Muscle of leg (tissue), 11 donors: ENCODE data around the gene HCN3. TPM values are rescaled to one million over a fixed set of nuclear protein-coding genes. Genes with fewer than 3 reads are reported as not detected.
"Not testable (repeated sequence)": the region's sequence is repeated elsewhere in the genome, so short reads cannot be mapped to it uniquely, and the experiment has no call there.

Source experiments
- DNase-seq: peaks from one replicate; pipeline ENCODE4 v3.0.0; 2013
- H3K27ac ChIP-seq: one replicate; pipeline ENCODE4 v1.5.1; 2013; ENCODE audit warnings: mild to moderate bottlenecking, low read length, control low read depth
- H3K27me3 ChIP-seq: one replicate; pipeline ENCODE4 v1.6.1; 2013; ENCODE audit warnings: low read length; ENCODE audit not compliant: control insufficient read depth, insufficient read depth
- H3K36me3 ChIP-seq: one replicate; pipeline ENCODE4 v1.6.1; 2013; ENCODE audit warnings: low read length; ENCODE audit not compliant: control insufficient read depth, insufficient read depth
- H3K4me1 ChIP-seq: one replicate; pipeline ENCODE4 v1.6.1; 2013; ENCODE audit warnings: low read length; ENCODE audit not compliant: control insufficient read depth, insufficient read depth
- H3K4me3 ChIP-seq: one replicate; pipeline ENCODE4 v1.5.1; 2013; ENCODE audit warnings: low read length, control low read depth
- H3K9me3 ChIP-seq: replicated peaks from 2 replicates; pipeline ENCODE4 v1.6.1; 2013; ENCODE audit warnings: low read depth, low read length; ENCODE audit not compliant: control insufficient read depth
- WGBS: methylation state at CpG from one replicate; pipeline ENCODE4 v1.1.5; 2013; ENCODE audit warnings: missing lambda C conversion rate; ENCODE audit not compliant: insufficient coverage; 5-methylcytosine and 5-hydroxymethylcytosine counted together
- polyA plus RNA-seq, 8 donors: library from polyadenylated mRNA; unstranded; fragments of 120-200 nt; gene quantifications; one replicate each; pipeline versions ENCODE4 v1.2.1 to v1.2.3, GENCODE V29; 2013; ENCODE audit warnings: inconsistent platforms in 1 of 8, low replicate concordance in 1 of 8; ENCODE audit not compliant: insufficient read length in 8 of 8, insufficient read depth in 1 of 8
- total RNA-seq: library from RNA; stranded (reverse); fragments of 120-200 nt; gene quantifications from one replicate; pipeline ENCODE4 v1.2.4, GENCODE V29; 2013

Gene HCN3
- total and polyA plus RNA-seq, 9 donors = 1.6 to 6.7 (median 3.9) TPM

- DNase-seq = no peak
- H3K27ac ChIP-seq = no peak overlapping the region
- H3K4me1 ChIP-seq = peaks cover 13% of the 10 kb centered on the region
- H3K4me3 ChIP-seq = no peak overlapping the region
- WGBS = 87% methylated on average over 10 of the region's 29 CpGs
- no peaks in the 10 kb centered on the region for H3K9me3 ChIP-seq
- peaks cover 3% of the 10 kb centered on the region for H3K27me3 ChIP-seq
- H3K36me3 ChIP-seq = peaks cover 7% of the 10 kb centered on the region
Measured at GRCh38 chr1:155282488-155283091, 5.3 kb downstream of the HCN3 start.

GRCh38 chr1:155284476-155284875 is 7.2 kb downstream of the HCN3 start:
- 86% methylated on average over 12 of the region's 12 CpGs for WGBS
- peaks cover 11% of the 10 kb centered on the region for H3K36me3 ChIP-seq
- no peaks in the 10 kb centered on the region for H3K27me3 ChIP-seq
- DNase-seq = no peak
- no peak overlapping the region for H3K27ac ChIP-seq
- H3K9me3 ChIP-seq = no peaks in the 10 kb centered on the region
- no peak overlapping the region for H3K4me3 ChIP-seq
- no peaks in the 10 kb centered on the region for H3K4me1 ChIP-seq

DNA sequence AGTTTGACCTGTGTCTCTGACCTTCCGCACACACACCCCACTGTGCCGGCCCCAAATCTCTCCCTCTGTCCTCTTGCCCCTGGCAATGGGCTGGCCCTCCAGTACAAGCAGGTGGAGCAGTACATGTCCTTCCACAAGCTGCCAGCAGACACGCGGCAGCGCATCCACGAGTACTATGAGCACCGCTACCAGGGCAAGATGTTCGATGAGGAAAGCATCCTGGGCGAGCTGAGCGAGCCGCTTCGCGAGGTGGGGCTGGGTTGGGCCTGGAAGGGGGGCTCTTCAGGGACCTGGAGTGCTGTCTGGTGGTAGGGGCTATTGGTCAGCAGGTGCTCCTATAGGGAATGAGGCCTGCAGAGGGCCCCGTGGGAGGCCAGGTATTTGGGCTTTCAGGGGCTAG is 7.8 kb downstream of the HCN3 start:
- WGBS = 90% methylated on average over 14 of the region's 14 CpGs
- no peak overlapping the region for H3K27ac ChIP-seq
- H3K36me3 ChIP-seq = peaks cover 11% of the 10 kb centered on the region
- no peak for DNase-seq
- no peaks in the 10 kb centered on the region for H3K9me3 ChIP-seq
- no peaks in the 10 kb centered on the region for H3K27me3 ChIP-seq
- no peaks in the 10 kb centered on the region for H3K4me1 ChIP-seq
- no peak overlapping the region for H3K4me3 ChIP-seq

DNA sequence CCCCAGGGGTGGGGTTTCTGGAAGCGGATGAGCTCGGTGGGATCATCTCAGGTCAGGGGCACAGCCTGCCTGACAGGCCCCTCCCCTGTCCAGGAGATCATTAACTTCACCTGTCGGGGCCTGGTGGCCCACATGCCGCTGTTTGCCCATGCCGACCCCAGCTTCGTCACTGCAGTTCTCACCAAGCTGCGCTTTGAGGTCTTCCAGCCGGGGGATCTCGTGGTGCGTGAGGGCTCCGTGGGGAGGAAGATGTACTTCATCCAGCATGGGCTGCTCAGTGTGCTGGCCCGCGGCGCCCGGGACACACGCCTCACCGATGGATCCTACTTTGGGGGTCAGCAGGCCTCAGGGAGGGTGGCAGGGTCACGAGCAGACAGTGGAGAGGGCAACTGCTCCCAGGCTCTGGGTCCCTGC is 8.4 kb downstream of the HCN3 start:
- Histone ChIP-seq H3K27ac (no peak overlapping the region), H3K4me1 (no peaks in the 10 kb centered on the region), H3K36me3 (peaks cover 11% of the 10 kb centered on the region), H3K4me3 (no peak overlapping the region), H3K9me3 (no peaks in the 10 kb centered on the region), H3K27me3 (no peaks in the 10 kb centered on the region)
- no peak for DNase-seq
- WGBS = 92% methylated on average over 17 of the region's 18 CpGs

GRCh38 chr1:155286544-155286943 is 9.3 kb downstream of the HCN3 start:
- H3K27ac ChIP-seq = no peak overlapping the region
- no peak for DNase-seq
- no peaks in the 10 kb centered on the region for H3K4me1 ChIP-seq
- H3K4me3 ChIP-seq = no peak overlapping the region
- H3K27me3 ChIP-seq = no peaks in the 10 kb centered on the region
- WGBS = 86% methylated on average over 2 of the region's 2 CpGs
- no peaks in the 10 kb centered on the region for H3K9me3 ChIP-seq
- H3K36me3 ChIP-seq = peaks cover 11% of the 10 kb centered on the region

DNA sequence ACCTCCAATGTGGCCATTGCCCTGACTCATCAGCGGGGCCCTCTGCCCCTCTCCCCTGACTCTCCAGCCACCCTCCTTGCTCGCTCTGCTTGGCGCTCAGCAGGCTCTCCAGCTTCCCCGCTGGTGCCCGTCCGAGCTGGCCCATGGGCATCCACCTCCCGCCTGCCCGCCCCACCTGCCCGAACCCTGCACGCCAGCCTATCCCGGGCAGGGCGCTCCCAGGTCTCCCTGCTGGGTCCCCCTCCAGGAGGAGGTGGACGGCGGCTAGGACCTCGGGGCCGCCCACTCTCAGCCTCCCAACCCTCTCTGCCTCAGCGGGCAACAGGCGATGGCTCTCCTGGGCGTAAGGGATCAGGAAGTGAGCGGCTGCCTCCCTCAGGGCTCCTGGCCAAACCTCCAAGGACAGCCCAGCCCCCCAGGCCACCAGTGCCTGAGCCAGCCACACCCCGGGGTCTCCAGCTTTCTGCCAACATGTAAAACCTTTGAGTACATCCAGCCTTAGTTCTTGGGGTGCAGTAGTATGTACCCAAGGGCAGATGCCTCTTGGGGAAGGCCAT is 10.8 kb downstream of the HCN3 start:
- no peak overlapping the region for H3K4me3 ChIP-seq
- peaks cover 7% of the 10 kb centered on the region for H3K36me3 ChIP-seq
- WGBS = 93% methylated on average over 18 of the region's 21 CpGs
- H3K27ac ChIP-seq = no peak overlapping the region
- H3K9me3 ChIP-seq = no peaks in the 10 kb centered on the region
- DNase-seq = no peak
- peaks cover 8% of the 10 kb centered on the region for H3K27me3 ChIP-seq
- H3K4me1 ChIP-seq = no peaks in the 10 kb centered on the region

GRCh38 chr1:155291006-155291405 is 13.7 kb downstream of the HCN3 start:
- 100% methylated on average over 2 of the region's 10 CpGs for WGBS
- H3K9me3 ChIP-seq, DNase-seq, H3K4me3 ChIP-seq, H3K4me1 ChIP-seq, H3K27ac ChIP-seq, H3K36me3 ChIP-seq: not testable (repeated sequence)
- peaks cover 37% of the 10 kb centered on the region for H3K27me3 ChIP-seq

- no peaks in the 10 kb centered on the region for H3K9me3 ChIP-seq
- H3K27me3 ChIP-seq = peaks cover 52% of the 10 kb centered on the region
- H3K27ac ChIP-seq = no peak overlapping the region
- no peak overlapping the region for H3K4me3 ChIP-seq
- peaks cover 11% of the 10 kb centered on the region for H3K4me1 ChIP-seq
- 81% methylated on average over 16 of the region's 17 CpGs for WGBS
- H3K36me3 ChIP-seq = peaks cover 3% of the 10 kb centered on the region
- DNase-seq = no peak
Measured at GRCh38 chr1:155293086-155293749, 16.0 kb downstream of the HCN3 start.

- DNase-seq = no peak
- H3K4me1 ChIP-seq = peaks cover 11% of the 10 kb centered on the region
- H3K27me3 ChIP-seq = peaks cover 52% of the 10 kb centered on the region
- H3K9me3 ChIP-seq = no peaks in the 10 kb centered on the region
- H3K36me3 ChIP-seq = no peaks in the 10 kb centered on the region
- 30% methylated on average over 38 of the region's 46 CpGs for WGBS
- H3K4me3 ChIP-seq = no peak overlapping the region
- no peak overlapping the region for H3K27ac ChIP-seq
Measured at GRCh38 chr1:155294520-155295182, 17.4 kb downstream of the HCN3 start.

- DNase-seq = no peak
- H3K4me3 ChIP-seq = no peak overlapping the region
- 6% methylated on average over 36 of the region's 47 CpGs for WGBS
Measured at GRCh38 chr1:155295183-155295941, 18.1 kb downstream of the HCN3 start.

More at GRCh38 chr1:155295183-155295941, 18.1 kb downstream of the HCN3 start:
- Histone ChIP-seq H3K4me1 (peaks cover 11% of the 10 kb centered on the region), H3K36me3 (no peaks in the 10 kb centered on the region), H3K27me3 (peaks cover 52% of the 10 kb centered on the region), H3K9me3 (no peaks in the 10 kb centered on the region), H3K27ac (no peak overlapping the region)
